Measurements from ENCODE around the gene UBR1.
"Not testable (repeated sequence)": the region's sequence is repeated elsewhere in the genome, so short reads cannot be mapped to it uniquely, and the experiment has no call there.

The UBR1 gene

GRCh38 chr15:42974202-42974862, 131.5 kb downstream of the UBR1 start:
- no peak for DNase-seq (ENCODE audit: low spot score)
- FAIRE-seq, result no peak

GRCh38 chr15:42973114-42973513, 132.7 kb downstream of the UBR1 start:
- FAIRE-seq, result no peak
- DNase-seq (ENCODE audit: low spot score), result no peak

- FAIRE-seq, result no peak
- no peak for DNase-seq (ENCODE audit: low spot score)
Observed at GRCh38 chr15:42971830-42972229, 134.0 kb downstream of the UBR1 start.

GRCh38 chr15:42964476-42964875, 141.4 kb downstream of the UBR1 start:
- FAIRE-seq (no peak), DNase-seq (ENCODE audit: low spot score) (no peak)

GRCh38 chr15:42955518-42955917, 150.3 kb downstream of the UBR1 start:
- no peak for DNase-seq (ENCODE audit: low spot score)
- no peak for FAIRE-seq

GRCh38 chr15:42954291-42954690, 151.5 kb downstream of the UBR1 start:
- FAIRE-seq, result no peak
- DNase-seq (ENCODE audit: low spot score), result no peak

- not testable (repeated sequence) for DNase-seq (ENCODE audit: low spot score); FAIRE-seq
Observed at GRCh38 chr15:42948898-42949297, 156.9 kb downstream of the UBR1 start.

GRCh38 chr15:42940527-42940926, 165.3 kb downstream of the UBR1 start:
- FAIRE-seq (no peak), DNase-seq (ENCODE audit: low spot score) (no peak)

- FAIRE-seq, result no peak
- no peak for DNase-seq (ENCODE audit: low spot score)
Observed at GRCh38 chr15:42939841-42940240, 166.0 kb downstream of the UBR1 start.

GRCh38 chr15:42937143-42937542, 168.7 kb downstream of the UBR1 start:
- no peak for FAIRE-seq

GRCh38 chr15:42933886-42934667, 171.8 kb downstream of the UBR1 start:
- DNase-seq (ENCODE audit: low spot score), result no peak
- no peak for FAIRE-seq

More at GRCh38 chr15:42937143-42937542, 168.7 kb downstream of the UBR1 start:
- no peak for DNase-seq (ENCODE audit: low spot score)

- FAIRE-seq (no peak), DNase-seq (ENCODE audit: low spot score) (no peak)
Observed at GRCh38 chr15:42932833-42933515, 172.9 kb downstream of the UBR1 start.

- FAIRE-seq, result no peak
- no peak for DNase-seq (ENCODE audit: low spot score)
Observed at GRCh38 chr15:42931702-42932486, 173.9 kb downstream of the UBR1 start.

- FAIRE-seq, result no peak
- DNase-seq (ENCODE audit: low spot score), result no peak
Observed at GRCh38 chr15:42929306-42929848, 176.5 kb downstream of the UBR1 start.

- DNase-seq (ENCODE audit: low spot score) (no peak), FAIRE-seq (no peak)
Observed at GRCh38 chr15:42921342-42921731, 184.5 kb downstream of the UBR1 start.

GRCh38 chr15:42920519-42921341, 185.1 kb downstream of the UBR1 start, which contains the start of gene TTBK2:
Gene TTBK2 (minus strand): TSS chr15:42920778. CDS start chr15:42878617, 42,161 bp downstream.
- FAIRE-seq (peak; percentile 90), DNase-seq (ENCODE audit: low spot score) (peak; percentile 97)

GRCh38 chr15:42919799-42920518, 185.9 kb downstream of the UBR1 start:
- FAIRE-seq (no peak), DNase-seq (ENCODE audit: low spot score) (peak; percentile 15)

- FAIRE-seq, result no peak
Observed at GRCh38 chr15:42919308-42919707, 186.5 kb downstream of the UBR1 start.

GRCh38 chr15:42918047-42918446, 187.8 kb downstream of the UBR1 start:
- no peak for DNase-seq (ENCODE audit: low spot score)
- no peak for FAIRE-seq

More at GRCh38 chr15:42919308-42919707, 186.5 kb downstream of the UBR1 start:
- no peak for DNase-seq (ENCODE audit: low spot score)

All from RCC 7860 (cell line).